Measurements from ENCODE around the gene CACNA1C.

DNA sequence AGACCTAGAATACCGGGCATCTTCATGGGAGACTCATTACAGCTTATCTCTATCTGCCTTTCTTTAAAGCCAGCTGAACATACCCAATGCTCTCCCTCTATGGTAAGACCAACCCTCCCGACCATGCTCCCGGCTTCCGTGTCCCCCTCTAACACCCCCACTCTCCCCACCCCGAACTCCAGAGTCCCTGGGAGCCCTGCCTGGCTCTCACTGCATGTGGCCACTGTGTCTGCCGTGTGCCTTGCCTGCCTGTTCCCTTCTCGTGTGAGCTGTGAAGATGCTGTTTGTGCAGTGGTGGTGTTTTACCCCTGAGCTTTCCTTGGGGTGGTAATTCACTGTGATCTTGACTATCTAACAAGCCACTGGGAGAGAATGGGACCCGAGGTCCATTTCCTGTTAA is 595.6 kb downstream of the CACNA1C start:
- TF ChIP-seq, protein P1, sequence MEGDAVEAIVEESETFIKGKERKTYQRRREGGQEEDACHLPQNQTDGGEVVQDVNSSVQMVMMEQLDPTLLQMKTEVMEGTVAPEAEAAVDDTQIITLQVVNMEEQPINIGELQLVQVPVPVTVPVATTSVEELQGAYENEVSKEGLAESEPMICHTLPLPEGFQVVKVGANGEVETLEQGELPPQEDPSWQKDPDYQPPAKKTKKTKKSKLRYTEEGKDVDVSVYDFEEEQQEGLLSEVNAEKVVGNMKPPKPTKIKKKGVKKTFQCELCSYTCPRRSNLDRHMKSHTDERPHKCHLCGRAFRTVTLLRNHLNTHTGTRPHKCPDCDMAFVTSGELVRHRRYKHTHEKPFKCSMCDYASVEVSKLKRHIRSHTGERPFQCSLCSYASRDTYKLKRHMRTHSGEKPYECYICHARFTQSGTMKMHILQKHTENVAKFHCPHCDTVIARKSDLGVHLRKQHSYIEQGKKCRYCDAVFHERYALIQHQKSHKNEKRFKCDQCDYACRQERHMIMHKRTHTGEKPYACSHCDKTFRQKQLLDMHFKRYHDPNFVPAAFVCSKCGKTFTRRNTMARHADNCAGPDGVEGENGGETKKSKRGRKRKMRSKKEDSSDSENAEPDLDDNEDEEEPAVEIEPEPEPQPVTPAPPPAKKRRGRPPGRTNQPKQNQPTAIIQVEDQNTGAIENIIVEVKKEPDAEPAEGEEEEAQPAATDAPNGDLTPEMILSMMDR (IDR thresholded peaks at IDR 0.05) = no peak
- no peak for TF ChIP-seq POLR2A (IDR thresholded peaks at IDR 0.05)
